Esophagus muscularis mucosa (tissue), 4 donors: Measurements from ENCODE around the gene LRGUK.
"Not testable (repeated sequence)": the region's sequence is repeated elsewhere in the genome, so short reads cannot be mapped to it uniquely, and the experiment has no call there.

Experiments
- EP300 ChIP-seq: sonication (generic); formaldehyde crosslinking; IDR thresholded peaks from one replicate; pipeline ENCODE4 v1.6.1; 2017; ENCODE audit warnings: antibody characterized with exemption
- POLR2AphosphoS5 ChIP-seq, 2 donors: sonication (generic); formaldehyde crosslinking; IDR thresholded peaks; one replicate each; pipeline ENCODE4 v1.6.1; 2017; ENCODE audit warnings: antibody characterized with exemption in 2 of 2
- TF ChIP-seq, protein P1 (sequence below), 3 experiments: fragments of 200-600 bp in 2 of 3; fragments of 450-650 bp in 1 of 3; sonication (generic) in 2 of 3; IDR thresholded peaks; one replicate each; pipeline ENCODE4 v1.5.1; 2017 to 2019; ENCODE audit warnings: antibody characterized with exemption in 3 of 3, mild to moderate bottlenecking in 2 of 3, moderate library complexity in 1 of 3

DNA sequence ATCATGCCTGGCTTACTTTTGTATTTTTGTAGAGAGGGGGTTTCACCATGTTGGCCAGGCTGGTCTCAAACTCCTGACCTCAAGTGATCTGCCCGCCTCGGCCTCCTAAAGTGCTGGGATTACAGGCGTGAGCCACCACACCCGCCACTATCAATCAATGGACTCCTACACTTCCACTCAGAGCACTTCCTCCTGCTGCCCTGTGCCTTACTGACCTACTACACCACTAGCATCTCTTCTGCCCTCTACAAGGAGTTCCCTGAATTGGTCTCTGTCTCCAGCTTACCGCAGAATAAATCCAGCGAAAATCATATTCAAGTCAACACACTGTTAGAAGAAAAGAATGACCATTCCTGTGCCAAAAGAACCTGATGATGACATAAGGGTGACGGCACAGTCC lies 168.8 kb downstream of the LRGUK start:
- TF ChIP-seq, protein P1, sequence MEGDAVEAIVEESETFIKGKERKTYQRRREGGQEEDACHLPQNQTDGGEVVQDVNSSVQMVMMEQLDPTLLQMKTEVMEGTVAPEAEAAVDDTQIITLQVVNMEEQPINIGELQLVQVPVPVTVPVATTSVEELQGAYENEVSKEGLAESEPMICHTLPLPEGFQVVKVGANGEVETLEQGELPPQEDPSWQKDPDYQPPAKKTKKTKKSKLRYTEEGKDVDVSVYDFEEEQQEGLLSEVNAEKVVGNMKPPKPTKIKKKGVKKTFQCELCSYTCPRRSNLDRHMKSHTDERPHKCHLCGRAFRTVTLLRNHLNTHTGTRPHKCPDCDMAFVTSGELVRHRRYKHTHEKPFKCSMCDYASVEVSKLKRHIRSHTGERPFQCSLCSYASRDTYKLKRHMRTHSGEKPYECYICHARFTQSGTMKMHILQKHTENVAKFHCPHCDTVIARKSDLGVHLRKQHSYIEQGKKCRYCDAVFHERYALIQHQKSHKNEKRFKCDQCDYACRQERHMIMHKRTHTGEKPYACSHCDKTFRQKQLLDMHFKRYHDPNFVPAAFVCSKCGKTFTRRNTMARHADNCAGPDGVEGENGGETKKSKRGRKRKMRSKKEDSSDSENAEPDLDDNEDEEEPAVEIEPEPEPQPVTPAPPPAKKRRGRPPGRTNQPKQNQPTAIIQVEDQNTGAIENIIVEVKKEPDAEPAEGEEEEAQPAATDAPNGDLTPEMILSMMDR (IDR thresholded peaks at IDR 0.05), result not testable (repeated sequence)
- not testable (repeated sequence) for TF ChIP-seq POLR2AphosphoS5 (IDR thresholded peaks at IDR 0.05); EP300
